GM18526 (cell line): ENCODE results near the gene NEK2.

ENCODE experiments used
- POLR2A ChIP-seq: IDR thresholded peaks from 3 replicates; pipeline ENCODE4 v1.6.1; 2011; ENCODE audit not compliant: insufficient read length; ENCODE audit errors: extremely low read depth

NEK2 gene

DNA sequence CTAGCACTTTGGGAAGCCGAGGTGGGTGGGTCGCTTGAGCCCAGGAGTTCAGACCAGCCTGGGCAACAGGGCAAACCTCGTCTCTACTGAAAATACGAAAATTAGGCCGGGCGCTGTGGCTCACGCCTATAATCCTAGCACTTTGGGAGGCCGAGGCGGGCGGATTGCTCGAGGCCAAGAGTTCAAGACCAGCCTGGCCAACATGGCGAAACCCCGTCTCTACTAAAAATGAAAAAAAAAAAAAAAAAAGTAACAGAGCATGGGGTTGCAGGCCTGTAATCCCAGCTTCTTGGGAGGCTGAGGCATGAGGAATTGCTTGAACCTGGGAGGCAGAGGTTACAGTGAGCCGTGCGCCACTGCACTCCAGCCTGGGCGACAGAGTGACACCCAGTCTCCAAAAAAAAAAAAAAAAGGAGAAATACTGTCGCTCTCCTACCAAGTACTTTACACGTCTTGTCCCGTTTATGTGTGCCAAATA is 724 bp upstream of the NEK2 start:
- TF ChIP-seq POLR2A: no peak

DNA sequence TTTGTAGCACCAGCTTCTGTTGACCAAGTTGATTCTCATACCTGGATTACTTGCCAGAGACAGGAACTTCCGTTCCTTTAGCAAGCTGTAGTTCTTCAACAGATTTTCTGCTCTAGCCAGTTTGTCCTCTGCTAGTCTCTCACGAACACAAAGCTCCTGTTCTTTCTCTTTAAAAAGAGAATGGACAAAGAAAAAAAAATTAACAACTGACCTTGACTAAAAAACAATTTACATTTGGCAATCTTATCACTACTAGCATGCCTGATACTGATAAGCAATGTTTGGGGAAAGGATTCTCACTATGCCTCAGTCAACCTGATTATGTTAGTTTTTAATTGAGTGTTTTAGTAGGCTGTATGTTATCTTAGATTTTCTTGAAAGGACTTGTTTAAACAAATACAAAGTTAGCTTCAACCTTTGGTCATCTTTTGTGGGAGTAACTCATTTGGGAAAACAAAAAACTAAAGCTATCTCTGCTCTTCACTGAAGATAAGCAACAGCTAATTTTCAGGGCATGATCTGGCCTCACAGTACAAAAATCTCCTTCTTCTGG is 8.3 kb downstream of the NEK2 start:
- TF ChIP-seq POLR2A: no peak

DNA sequence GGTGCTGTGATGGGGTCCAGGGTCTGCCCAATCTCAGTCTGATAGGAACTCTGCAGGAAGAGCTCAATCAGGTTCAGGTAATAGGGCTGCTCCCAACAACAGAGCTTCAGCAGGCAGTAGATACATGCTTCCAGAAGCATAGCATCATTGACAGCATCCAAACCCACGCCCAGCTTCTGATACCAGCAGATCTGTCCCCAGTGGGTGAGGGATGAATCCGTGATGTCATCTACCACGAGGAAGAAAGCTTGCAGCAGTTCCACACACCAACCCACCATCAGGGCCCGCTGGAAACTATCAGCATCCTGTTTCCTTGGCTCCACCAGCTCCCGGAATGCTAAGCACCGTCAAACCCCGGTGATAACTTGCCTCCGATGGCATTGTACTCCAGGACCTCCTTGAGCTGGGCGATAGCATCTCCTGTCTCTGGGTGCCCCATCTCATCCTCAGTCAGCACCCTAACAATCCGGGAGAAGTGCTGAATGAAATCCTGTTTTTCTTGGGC is 14.7 kb downstream of the NEK2 start:
- TF ChIP-seq POLR2A: no peak

DNA sequence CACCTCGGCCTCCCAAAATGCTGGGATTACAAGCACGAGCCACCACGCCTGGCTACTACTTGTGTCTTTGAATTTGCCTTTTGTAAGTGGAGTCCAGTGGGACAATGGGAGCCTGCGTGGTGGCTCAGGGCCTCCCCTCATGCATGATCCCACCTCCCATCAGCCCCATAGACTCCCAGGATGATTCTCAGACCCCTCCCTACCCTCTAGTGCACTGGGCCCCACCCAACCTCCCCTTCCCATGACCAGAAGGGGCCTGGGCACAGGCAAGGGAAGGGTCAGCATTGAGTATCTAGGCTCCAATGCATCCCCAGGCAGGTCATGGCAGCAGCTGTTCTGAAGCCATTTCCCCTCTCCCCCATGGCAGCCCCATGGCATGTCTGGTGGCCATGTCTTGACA is 18.7 kb downstream of the NEK2 start:
- no peak for TF ChIP-seq POLR2A

DNA sequence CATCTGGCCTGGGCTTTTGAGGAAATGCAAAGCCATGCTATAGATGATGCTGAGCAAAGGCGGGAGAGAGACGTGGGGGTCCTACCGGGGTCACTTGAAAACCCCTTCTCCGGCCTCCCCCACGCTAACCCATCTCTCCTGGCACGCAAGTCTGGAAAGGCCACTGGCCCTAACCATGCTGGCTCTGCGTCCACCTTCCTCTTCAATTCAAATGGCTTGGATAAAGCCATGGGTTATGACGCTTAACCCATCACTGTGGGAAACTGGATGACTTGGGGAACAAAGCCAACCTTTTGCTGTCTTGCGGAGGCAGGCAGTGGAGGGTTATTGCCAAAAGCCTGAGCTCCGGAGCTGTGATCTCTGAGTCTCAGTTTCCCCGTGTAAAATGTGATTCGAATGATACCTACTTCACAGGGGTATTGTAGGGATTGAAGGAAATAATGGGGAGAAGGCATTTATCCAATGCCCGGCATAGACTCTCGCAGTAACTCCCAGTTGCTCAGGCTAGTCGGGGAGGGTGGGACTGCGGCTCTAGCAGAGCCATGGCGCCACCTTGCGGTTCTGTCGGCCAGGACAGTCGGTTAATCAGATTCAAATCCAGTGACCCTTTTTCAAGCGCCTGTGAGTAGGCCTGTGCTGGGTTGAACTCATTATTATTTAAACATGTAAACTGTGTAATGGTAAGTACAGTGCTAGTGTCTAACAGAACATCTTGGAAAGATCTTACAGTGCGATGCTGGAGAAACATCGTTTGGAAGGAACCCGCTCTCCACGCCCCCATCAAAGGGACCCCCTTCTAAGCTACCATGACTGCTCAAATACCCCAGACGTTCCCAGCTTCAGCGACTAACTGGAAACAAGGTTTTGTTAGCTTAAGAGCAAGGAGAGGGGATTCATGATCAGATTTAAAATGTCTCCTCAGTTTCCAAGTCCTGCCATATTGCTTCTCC is 20.3 kb downstream of the NEK2 start:
- no peak for TF ChIP-seq POLR2A

DNA sequence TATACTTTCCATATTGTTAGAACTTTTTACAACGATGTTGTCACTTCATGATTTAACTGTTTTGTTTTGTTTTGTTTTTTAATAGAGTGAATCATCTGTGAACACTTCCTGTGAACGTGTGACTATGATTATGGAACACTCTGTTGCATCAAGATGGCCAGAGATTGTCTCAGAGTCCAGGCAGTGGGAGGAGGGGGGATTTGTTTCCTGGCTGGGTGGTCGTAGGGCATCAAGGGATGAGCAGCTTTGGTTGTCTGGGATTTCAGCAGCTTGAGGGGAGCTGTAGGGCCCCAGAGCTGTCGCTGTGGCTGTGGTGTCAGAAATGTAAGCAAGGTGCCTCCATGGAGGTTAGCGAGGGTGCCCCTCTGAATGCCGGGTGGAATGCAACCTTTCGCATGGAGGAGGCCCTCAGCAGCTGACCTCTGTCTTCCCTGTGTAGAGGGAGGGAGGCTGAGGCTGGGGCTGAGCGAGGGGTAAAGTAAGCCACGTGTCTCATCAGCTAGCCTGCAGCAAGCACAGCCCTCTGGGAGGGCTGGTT is 21.4 kb downstream of the NEK2 start:
- TF ChIP-seq POLR2A: no peak

DNA sequence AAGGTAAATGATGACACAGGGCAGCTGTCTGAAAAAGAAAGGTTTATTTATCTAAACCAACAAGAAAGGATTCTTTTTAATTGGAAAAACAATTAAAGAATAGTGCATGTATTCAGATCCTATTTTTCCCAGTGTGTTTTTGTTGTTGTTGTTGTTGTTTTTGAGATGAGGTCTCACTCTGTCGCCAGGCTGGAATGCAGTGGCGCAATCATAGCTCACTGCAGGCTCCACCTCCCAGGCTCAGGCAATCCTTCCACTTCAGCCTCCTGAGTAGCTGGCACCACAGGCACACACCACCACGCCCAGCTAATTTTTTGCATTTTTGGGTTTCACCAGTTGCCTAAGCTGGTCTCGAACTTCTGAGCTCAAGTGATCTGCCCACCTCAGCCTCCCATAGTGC is 22.1 kb downstream of the NEK2 start:
- no peak for TF ChIP-seq POLR2A

DNA sequence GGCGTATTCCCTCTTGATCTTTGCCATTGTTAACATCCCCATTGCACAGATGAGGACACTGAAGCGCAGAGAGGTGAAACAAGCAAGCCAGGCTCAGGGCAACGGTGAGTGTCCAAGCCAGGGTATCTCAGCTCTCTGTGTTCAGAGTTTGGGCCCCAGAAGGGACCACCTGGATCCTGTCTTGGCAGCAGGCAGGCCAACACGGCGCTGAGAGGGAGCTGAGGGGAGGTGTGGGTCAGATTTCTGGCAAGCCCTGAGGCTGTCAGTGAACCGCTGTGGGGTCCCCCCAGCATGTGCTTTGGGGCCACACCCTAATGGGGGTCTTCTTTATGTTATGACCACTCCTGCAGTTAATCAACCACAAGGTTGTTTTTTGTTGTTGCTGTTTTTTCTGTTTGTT is 23.1 kb downstream of the NEK2 start:
- TF ChIP-seq POLR2A: no peak

DNA sequence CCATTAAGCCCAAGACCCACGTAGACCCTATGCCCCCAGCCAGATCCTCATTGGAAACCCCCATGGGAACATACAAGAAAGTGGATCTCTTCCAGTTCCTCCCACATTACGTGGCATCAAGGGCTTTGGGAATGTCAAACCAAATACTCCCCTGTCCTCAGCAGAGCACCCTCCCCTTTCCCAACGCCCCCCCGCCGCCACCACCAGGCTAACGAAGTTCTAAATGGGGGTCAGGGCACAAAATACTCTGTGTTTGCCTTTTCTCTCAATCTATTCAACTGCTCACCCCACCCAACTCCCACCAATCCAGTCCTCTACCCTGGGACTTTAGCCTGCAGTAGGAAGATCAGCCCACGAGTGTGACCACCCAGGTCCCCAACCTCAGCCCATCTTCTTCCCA is 24.5 kb downstream of the NEK2 start:
- no peak for TF ChIP-seq POLR2A

DNA sequence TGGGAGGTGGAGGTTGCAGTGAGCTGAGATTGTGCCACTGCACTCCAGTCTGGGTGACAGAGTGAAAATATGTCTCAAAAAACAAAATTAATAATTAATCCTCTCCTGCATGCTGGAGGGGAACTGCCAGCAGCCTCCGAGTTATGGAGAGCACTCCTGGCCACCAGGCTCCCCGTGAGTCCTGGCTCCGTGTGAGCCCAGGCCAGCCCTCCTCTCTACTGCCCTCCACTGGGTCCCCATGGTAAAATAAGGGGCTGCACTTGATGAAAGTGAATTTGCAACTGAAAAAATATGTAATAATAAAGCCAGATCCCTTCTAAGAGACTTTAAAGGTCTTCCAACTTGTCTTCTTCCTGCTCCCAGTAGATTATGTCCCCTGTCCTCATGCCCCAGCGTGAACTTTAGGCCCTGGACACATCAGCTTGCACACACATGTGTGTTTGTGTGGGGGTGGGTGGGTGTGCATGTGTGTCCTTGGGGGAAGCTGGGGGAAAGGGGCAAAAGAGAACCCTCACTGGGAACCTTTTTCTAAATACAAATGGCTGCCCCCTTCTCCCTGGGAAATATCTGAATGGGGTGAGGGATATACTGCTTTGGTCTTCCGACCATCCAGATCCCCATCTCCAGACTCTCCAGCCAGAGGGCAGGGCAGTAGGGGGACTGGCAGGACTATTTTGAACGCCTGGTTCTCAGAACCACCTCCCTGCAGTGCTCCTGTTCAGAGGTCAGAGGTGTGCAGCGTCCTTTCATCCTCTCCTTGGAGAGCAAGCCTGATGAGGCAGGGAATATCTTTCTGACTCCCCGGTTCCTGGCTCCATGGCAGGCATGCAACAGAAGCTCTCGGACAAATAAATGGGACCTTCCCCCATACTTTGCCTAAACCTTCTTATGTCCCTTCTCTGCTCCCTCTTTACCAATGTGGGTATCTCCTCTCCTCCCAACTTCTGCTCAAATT is 26.2 kb downstream of the NEK2 start:
- no peak for TF ChIP-seq POLR2A

DNA sequence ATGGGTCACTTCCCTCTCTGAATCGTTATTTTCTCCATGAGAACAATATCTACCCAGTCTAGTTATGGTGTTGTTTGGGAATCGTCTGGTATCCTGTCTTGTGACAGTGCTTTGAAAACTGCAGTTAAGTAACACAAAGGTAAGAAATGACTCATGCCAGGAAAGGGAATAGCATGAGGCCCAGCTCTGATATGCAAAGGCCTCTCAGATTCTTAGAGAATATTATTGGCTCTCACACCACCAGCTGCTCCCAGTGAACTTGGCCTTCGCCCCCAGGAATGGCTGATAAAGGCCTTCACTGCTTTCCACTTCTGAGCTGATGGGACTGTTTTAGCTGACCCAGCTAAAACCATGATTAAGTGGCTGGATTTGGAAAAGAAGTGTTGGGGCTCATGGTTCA is 27.1 kb downstream of the NEK2 start:
- TF ChIP-seq POLR2A: no peak

DNA sequence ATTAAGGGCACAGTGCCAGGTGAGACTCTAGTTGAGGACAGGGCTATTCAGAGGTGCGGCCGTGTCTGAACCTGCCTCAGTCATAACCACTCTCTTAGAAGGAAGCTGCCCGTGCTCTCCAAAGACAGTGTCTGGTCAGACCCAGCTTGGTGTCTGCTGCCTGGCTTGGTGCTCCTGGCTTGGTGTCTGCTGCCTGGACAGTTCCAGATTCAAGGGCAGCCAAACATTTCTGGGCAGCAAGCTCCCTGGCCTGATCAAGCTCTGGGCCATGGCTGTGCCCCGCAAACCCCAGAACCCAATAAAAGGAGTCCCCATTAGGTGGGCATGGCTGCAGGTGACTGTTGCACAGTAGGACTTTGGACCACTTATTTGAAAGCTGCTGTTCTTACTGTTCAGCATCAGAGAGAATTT is 27.7 kb downstream of the NEK2 start:
- no peak for TF ChIP-seq POLR2A

DNA sequence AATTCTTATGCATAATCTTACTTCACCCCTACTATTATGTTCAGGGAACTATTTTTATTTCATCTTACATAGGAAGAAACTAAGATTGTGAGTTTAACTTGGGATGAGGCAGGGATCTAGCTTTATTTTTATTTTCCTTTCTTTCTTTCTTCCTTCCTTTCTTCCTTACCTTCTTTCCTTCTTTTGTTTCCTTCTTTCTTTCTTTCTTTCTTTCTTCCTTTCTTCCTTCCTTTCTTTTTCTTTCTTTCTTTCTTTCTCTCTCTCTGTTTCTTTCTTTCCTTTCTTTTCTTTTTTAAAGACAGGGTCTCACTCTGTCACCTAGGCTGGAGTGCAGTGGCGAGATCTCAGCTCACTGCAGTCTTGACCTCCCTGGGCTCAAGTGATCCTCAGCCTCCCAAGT is 28.9 kb downstream of the NEK2 start:
- TF ChIP-seq POLR2A: no peak

DNA sequence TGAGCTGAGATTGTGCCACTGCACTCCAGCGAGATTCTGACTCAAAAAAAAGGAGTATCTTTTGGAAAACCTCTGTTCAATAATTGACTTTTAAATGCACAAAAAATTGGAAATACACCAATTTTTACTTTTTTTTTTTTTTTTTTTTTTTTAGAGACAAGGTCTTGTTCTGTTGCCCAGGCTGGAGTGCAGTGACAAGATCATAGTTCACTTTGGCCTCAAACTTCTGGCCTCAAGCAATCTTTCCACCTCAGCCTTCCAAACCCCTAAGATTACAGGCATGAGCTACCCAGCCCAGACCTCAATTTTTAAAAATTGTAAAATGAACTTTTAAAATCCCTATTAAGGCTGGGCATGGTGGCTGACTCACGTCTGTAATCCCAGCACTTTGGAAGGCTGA is 30.8 kb downstream of the NEK2 start:
- no peak for TF ChIP-seq POLR2A

DNA sequence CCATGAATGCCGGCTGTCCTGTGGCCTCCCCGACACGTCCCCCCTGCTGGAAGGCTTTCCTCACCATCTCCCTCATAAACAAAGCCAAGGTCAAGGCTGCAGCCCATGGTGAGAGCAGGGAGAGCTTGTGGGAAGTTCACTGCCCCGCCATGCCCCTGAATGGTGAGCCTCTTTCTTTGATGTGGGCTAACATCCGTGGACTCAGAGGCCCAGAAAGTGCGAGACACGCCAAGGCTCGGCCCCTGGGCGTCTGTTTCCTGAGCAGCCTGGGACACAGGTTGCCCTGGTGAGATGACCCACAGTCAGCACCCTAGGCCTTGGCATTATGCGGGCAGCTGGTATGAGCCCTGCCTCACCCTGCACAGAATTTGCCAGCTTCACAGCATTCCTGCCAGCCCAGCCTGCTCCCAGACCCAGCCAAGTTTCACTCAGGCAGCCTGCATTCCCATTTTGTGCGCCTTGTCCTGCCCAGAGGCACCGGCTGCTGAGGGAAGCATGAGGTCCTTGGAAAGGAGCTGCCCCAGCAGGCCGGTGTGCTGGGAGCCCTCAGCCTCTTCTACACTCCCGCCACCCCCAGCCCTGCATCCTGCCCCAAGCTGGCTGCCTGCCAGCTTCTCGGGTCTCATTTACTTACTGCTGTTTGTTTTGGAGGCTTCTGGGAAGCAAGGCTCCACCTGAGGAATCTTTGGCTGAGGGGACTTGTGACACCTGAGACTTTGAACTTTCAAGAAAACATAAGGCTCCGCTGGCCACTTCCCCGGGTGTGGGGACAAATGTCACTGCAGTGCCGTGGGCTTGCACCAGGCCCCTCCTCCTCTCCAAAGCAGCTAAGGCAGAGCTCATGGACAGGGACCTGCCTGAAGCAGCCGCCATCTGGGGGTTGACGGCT is 31.9 kb downstream of the NEK2 start:
- TF ChIP-seq POLR2A: no peak

DNA sequence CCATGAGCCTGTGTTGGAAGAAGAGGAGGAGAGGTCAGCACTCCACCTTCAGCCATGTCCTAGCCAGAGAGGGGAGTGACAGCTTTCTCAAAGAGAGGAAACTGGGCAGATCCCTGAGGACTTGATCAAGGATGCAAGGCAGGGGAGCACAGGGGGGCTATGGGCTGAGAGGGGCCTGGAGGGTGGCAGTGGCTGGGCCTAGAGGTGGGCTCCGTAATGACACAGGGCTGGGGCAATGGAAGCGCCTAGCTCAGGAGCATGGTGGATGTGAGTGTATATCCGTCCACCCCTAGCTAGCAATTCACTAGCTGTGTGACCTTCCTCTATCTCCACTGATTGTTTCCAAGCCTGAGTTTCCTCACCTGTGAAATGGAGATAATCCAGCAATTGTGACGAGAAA is 32.6 kb downstream of the NEK2 start:
- no peak for TF ChIP-seq POLR2A
